Chondrocyte (in vitro differentiated cells): Measurements from ENCODE around the gene MYH8. TPM values are rescaled to one million over a fixed set of nuclear protein-coding genes. Genes with fewer than 3 reads are reported as not detected.

ENCODE experiments used
- DNase-seq: peaks from one replicate; pipeline ENCODE4 v3.0.0; 2021; ENCODE audit warnings: mixed read lengths, low spot score
- H3K27ac Mint-ChIP-seq: one replicate; pipeline ENCODE4 v1.8.0; 2021; ENCODE audit warnings: mild to moderate bottlenecking, moderate library complexity, mixed read lengths; ENCODE audit not compliant: unreplicated experiment
- H3K27me3 Mint-ChIP-seq: 2 replicates; pipeline ENCODE4 v1.8.0; 2021; ENCODE audit warnings: low read depth, mixed read lengths
- H3K36me3 Mint-ChIP-seq: 2 replicates; pipeline ENCODE4 v1.8.0; 2021; ENCODE audit warnings: low read depth, mixed read lengths
- H3K4me1 Mint-ChIP-seq: 2 replicates; pipeline ENCODE4 v1.8.0; 2021; ENCODE audit warnings: low read depth, mild to moderate bottlenecking, mixed read lengths
- H3K4me3 Mint-ChIP-seq: one replicate; pipeline ENCODE4 v1.8.0; 2021; ENCODE audit warnings: mild to moderate bottlenecking, moderate library complexity, mixed read lengths; ENCODE audit not compliant: unreplicated experiment
- H3K9me3 Mint-ChIP-seq: 2 replicates; pipeline ENCODE4 v1.8.0; 2021; ENCODE audit warnings: low read depth, mixed read lengths
- total RNA-seq: library from RNA; stranded (reverse); gene quantifications from 3 replicates; pipeline ENCODE4 v1.2.1, GENCODE V29; 2021
- TF ChIP-seq, protein P1 (sequence below): fragments of 200-600 bp; sonication (generic); IDR thresholded peaks from 2 replicates; pipeline ENCODE4 v1.5.0; 2021; ENCODE audit warnings: antibody characterized with exemption, mild to moderate bottlenecking, moderate library complexity

MYH8 gene
- total RNA-seq, 1 donor from 2014 or later, result not detected

DNA sequence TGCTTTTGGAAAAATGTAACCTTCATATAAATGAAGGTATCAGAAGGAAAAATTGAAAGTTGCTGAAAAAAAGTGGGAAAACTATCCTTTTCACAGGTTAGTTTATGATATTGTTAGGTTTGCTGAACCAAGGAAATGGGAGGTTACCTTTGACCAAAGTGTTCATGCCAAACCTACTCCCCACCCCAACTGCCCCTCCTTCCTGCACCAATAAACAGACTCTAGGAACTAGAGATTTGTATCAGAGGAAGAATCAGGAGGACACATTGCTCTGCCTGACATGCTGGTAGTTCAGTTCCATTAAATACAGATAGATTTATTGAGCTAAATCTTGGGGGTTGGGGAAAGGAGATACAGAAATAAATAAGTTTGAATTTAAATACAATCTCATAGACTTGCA is 18.2 kb downstream of the MYH8 start:
- TF ChIP-seq, protein P1, sequence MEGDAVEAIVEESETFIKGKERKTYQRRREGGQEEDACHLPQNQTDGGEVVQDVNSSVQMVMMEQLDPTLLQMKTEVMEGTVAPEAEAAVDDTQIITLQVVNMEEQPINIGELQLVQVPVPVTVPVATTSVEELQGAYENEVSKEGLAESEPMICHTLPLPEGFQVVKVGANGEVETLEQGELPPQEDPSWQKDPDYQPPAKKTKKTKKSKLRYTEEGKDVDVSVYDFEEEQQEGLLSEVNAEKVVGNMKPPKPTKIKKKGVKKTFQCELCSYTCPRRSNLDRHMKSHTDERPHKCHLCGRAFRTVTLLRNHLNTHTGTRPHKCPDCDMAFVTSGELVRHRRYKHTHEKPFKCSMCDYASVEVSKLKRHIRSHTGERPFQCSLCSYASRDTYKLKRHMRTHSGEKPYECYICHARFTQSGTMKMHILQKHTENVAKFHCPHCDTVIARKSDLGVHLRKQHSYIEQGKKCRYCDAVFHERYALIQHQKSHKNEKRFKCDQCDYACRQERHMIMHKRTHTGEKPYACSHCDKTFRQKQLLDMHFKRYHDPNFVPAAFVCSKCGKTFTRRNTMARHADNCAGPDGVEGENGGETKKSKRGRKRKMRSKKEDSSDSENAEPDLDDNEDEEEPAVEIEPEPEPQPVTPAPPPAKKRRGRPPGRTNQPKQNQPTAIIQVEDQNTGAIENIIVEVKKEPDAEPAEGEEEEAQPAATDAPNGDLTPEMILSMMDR, result no peak
- no peaks in the 10 kb centered on the region for H3K36me3 Mint-ChIP-seq
- DNase-seq, result no peak
- no peak overlapping the region for H3K27ac Mint-ChIP-seq
- H3K4me1 Mint-ChIP-seq, result no peaks in the 10 kb centered on the region
- no peak overlapping the region for H3K4me3 Mint-ChIP-seq
- peaks cover 7% of the 10 kb centered on the region for H3K27me3 Mint-ChIP-seq
- H3K9me3 Mint-ChIP-seq, result no peaks in the 10 kb centered on the region

- Mint-ChIP-seq H3K36me3 (no peaks in the 10 kb centered on the region), H3K27me3 (peaks cover 5% of the 10 kb centered on the region), H3K4me1 (no peaks in the 10 kb centered on the region), H3K9me3 (no peaks in the 10 kb centered on the region), H3K4me3 (no peak overlapping the region), H3K27ac (no peak overlapping the region)
- TF ChIP-seq, protein P1, result no peak
- DNase-seq, result no peak
These were observed 23.4 kb downstream of the MYH8 start for GRCh38 chr17:10398352-10398751.

DNA sequence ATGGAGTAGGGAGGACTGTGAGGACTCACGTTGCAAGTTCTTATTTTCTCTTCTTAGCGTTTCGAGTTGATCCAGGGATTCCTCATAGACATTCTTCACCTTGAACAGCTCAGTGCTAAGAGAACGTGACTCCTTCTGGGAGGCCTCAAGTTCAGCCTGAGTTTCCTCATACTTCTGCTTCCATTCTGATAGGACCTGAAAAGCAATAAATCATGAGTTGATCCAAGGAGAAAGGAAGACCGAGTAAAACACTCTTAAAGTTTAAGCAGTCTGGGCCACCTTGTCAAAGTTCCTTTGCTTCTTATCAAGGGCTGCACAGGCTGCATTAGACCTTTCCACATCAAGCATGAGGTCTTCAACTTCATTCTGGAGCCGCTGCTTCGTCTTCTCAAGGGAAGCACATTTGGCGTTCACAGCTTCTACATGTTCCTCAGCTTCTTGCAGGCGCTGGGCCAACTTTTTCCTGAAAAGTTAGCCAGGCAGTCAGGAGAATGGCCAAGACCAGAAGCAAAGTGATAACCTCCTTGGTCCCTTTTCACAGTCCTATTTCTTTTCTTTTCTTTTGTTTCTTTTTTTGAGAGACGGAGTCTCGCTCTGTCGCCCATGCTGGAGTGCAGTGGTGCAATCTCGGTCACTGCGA is 25.1 kb downstream of the MYH8 start:
- Mint-ChIP-seq H3K4me1 (no peaks in the 10 kb centered on the region), H3K27ac (no peak overlapping the region), H3K27me3 (peaks cover 5% of the 10 kb centered on the region), H3K36me3 (no peaks in the 10 kb centered on the region), H3K4me3 (no peak overlapping the region), H3K9me3 (no peaks in the 10 kb centered on the region)
- TF ChIP-seq, protein P1, result no peak
- DNase-seq, result no peak

- TF ChIP-seq, protein P1, result no peak
- Mint-ChIP-seq H3K4me1 (no peaks in the 10 kb centered on the region), H3K36me3 (no peaks in the 10 kb centered on the region), H3K27me3 (peaks cover 5% of the 10 kb centered on the region), H3K9me3 (no peaks in the 10 kb centered on the region), H3K4me3 (no peak overlapping the region), H3K27ac (no peak overlapping the region)
- DNase-seq, result no peak
These were observed 27.4 kb downstream of the MYH8 start for GRCh38 chr17:10394201-10394887.

- Mint-ChIP-seq H3K9me3 (no peaks in the 10 kb centered on the region), H3K27me3 (peaks cover 6% of the 10 kb centered on the region), H3K4me3 (no peak overlapping the region), H3K36me3 (no peaks in the 10 kb centered on the region), H3K27ac (no peak overlapping the region), H3K4me1 (no peaks in the 10 kb centered on the region)
- no peak for DNase-seq
- TF ChIP-seq, protein P1, result no peak
These were observed 28.9 kb downstream of the MYH8 start for GRCh38 chr17:10392880-10393279.
